ENCODE measurements around the gene PIK3C2G.
A peak's percentile ranks its signal among the peaks of the same experiment; 100 is the strongest.

PIK3C2G gene

GRCh38 chr12:18302809-18303430, 41.6 kb downstream of the PIK3C2G start:
- ATAC-seq (no peak), DNase-seq (no peak)
- Mint-ChIP-seq H3K9me3 (peaks cover 0 to 19% of the 10 kb centered on the region in 2 donors), H3K4me1 (no peaks in the 10 kb centered on the region), H3K27me3 (no peaks in the 10 kb centered on the region), H3K27ac (no peak overlapping the region), H3K4me3 (no peak overlapping the region)

GRCh38 chr12:18304609-18305008, 43.3 kb downstream of the PIK3C2G start:
- ATAC-seq (no peak), DNase-seq (no peak)
- peaks cover 0 to 19% of the 10 kb centered on the region in 2 donors for H3K9me3 Mint-ChIP-seq
- H3K4me3 Mint-ChIP-seq: no peak overlapping the region
- no peaks in the 10 kb centered on the region for H3K4me1 Mint-ChIP-seq
- H3K27me3 Mint-ChIP-seq: no peaks in the 10 kb centered on the region
- H3K27ac Mint-ChIP-seq: no peak overlapping the region

- Mint-ChIP-seq H3K4me1 (no peaks in the 10 kb centered on the region), H3K27ac (no peak overlapping the region), H3K27me3 (no peaks in the 10 kb centered on the region), H3K4me3 (no peak overlapping the region), H3K9me3 (peaks cover 0 to 19% of the 10 kb centered on the region in 2 donors)
- no peak for ATAC-seq
- DNase-seq: no peak
These were observed 45.0 kb downstream of the PIK3C2G start for GRCh38 chr12:18306311-18306710.

- ATAC-seq (no peak), DNase-seq (no peak)
- no peaks in the 10 kb centered on the region for H3K9me3 Mint-ChIP-seq
- H3K4me3 Mint-ChIP-seq: no peak overlapping the region
- H3K27me3 Mint-ChIP-seq: no peaks in the 10 kb centered on the region
- H3K27ac Mint-ChIP-seq: no peak overlapping the region
- no peaks in the 10 kb centered on the region for H3K4me1 Mint-ChIP-seq
These were observed 52.0 kb downstream of the PIK3C2G start for GRCh38 chr12:18313306-18313705.

- H3K4me1 Mint-ChIP-seq: no peaks in the 10 kb centered on the region
- DNase-seq (no peak), ATAC-seq (no peak)
- H3K4me3 Mint-ChIP-seq: no peak overlapping the region
- H3K27ac Mint-ChIP-seq: no peak overlapping the region
- no peaks in the 10 kb centered on the region for H3K27me3 Mint-ChIP-seq
- no peaks in the 10 kb centered on the region for H3K9me3 Mint-ChIP-seq
These were observed 58.8 kb downstream of the PIK3C2G start for GRCh38 chr12:18320036-18320617.

- Mint-ChIP-seq H3K4me3 (no peak overlapping the region), H3K27me3 (no peaks in the 10 kb centered on the region), H3K27ac (no peak overlapping the region), H3K4me1 (no peaks in the 10 kb centered on the region), H3K9me3 (no peaks in the 10 kb centered on the region)
- DNase-seq: no peak
- no peak for ATAC-seq
These were observed 59.7 kb downstream of the PIK3C2G start for GRCh38 chr12:18320976-18321375.

- H3K27me3 Mint-ChIP-seq: no peaks in the 10 kb centered on the region
- ATAC-seq: no peak
- H3K27ac Mint-ChIP-seq: no peak overlapping the region
- no peak overlapping the region for H3K4me3 Mint-ChIP-seq
- DNase-seq: no peak
- H3K9me3 Mint-ChIP-seq: no peaks in the 10 kb centered on the region
- no peaks in the 10 kb centered on the region for H3K4me1 Mint-ChIP-seq
These were observed 61.8 kb downstream of the PIK3C2G start for GRCh38 chr12:18323159-18323558.

- H3K4me1 Mint-ChIP-seq: no peaks in the 10 kb centered on the region
- no peak for DNase-seq
- no peak overlapping the region for H3K27ac Mint-ChIP-seq
- no peak overlapping the region for H3K4me3 Mint-ChIP-seq
- H3K9me3 Mint-ChIP-seq: no peaks in the 10 kb centered on the region
- no peaks in the 10 kb centered on the region for H3K27me3 Mint-ChIP-seq
- ATAC-seq: no peak
These were observed 65.7 kb downstream of the PIK3C2G start for GRCh38 chr12:18327036-18327435.

- no peaks in the 10 kb centered on the region for H3K4me1 Mint-ChIP-seq
- no peak overlapping the region for H3K4me3 Mint-ChIP-seq
- DNase-seq (no peak), ATAC-seq (no peak)
- H3K27ac Mint-ChIP-seq: no peak overlapping the region
- H3K9me3 Mint-ChIP-seq: peaks cover 0 to 3% of the 10 kb centered on the region in 2 donors
- H3K27me3 Mint-ChIP-seq: no peaks in the 10 kb centered on the region
These were observed 70.9 kb downstream of the PIK3C2G start for GRCh38 chr12:18332173-18332572.

GRCh38 chr12:18339633-18340032, 78.3 kb downstream of the PIK3C2G start:
- Mint-ChIP-seq H3K27ac (no peak overlapping the region), H3K4me3 (no peak overlapping the region), H3K4me1 (no peaks in the 10 kb centered on the region), H3K9me3 (peaks cover 0 to 3% of the 10 kb centered on the region in 2 donors), H3K27me3 (no peaks in the 10 kb centered on the region)
- no peak for ATAC-seq
- no peak for DNase-seq

- no peak overlapping the region for H3K4me3 Mint-ChIP-seq
- no peak for DNase-seq
- no peaks in the 10 kb centered on the region for H3K4me1 Mint-ChIP-seq
- no peaks in the 10 kb centered on the region for H3K27me3 Mint-ChIP-seq
- no peak for ATAC-seq
- peaks cover 0 to 1% of the 10 kb centered on the region in 2 donors for H3K9me3 Mint-ChIP-seq
- H3K27ac Mint-ChIP-seq: no peak overlapping the region
These were observed 78.9 kb downstream of the PIK3C2G start for GRCh38 chr12:18340186-18340585.

GRCh38 chr12:18340786-18341185, 79.5 kb downstream of the PIK3C2G start:
- no peaks in the 10 kb centered on the region for H3K9me3 Mint-ChIP-seq
- DNase-seq (no peak), ATAC-seq (no peak)
- H3K27ac Mint-ChIP-seq: no peak overlapping the region
- H3K27me3 Mint-ChIP-seq: no peaks in the 10 kb centered on the region
- no peak overlapping the region for H3K4me3 Mint-ChIP-seq
- H3K4me1 Mint-ChIP-seq: no peaks in the 10 kb centered on the region

- H3K27ac Mint-ChIP-seq: no peak overlapping the region
- no peaks in the 10 kb centered on the region for H3K27me3 Mint-ChIP-seq
- no peak for DNase-seq
- H3K4me1 Mint-ChIP-seq: no peaks in the 10 kb centered on the region
- H3K9me3 Mint-ChIP-seq: no peaks in the 10 kb centered on the region
- no peak overlapping the region for H3K4me3 Mint-ChIP-seq
- no peak for ATAC-seq
These were observed 82.4 kb downstream of the PIK3C2G start for GRCh38 chr12:18343708-18344107.

GRCh38 chr12:18345021-18345735, 83.9 kb downstream of the PIK3C2G start:
- H3K4me1 Mint-ChIP-seq: no peaks in the 10 kb centered on the region
- H3K27me3 Mint-ChIP-seq: no peaks in the 10 kb centered on the region
- H3K27ac Mint-ChIP-seq: no peak overlapping the region
- H3K4me3 Mint-ChIP-seq: no peak overlapping the region
- H3K9me3 Mint-ChIP-seq: no peaks in the 10 kb centered on the region
- no peak for DNase-seq
- no peak for ATAC-seq

- ATAC-seq: no peak
- no peak overlapping the region for H3K4me3 Mint-ChIP-seq
- H3K9me3 Mint-ChIP-seq: no peaks in the 10 kb centered on the region
- no peak overlapping the region for H3K27ac Mint-ChIP-seq
- no peak for DNase-seq
- H3K27me3 Mint-ChIP-seq: no peaks in the 10 kb centered on the region
- no peaks in the 10 kb centered on the region for H3K4me1 Mint-ChIP-seq
These were observed 91.0 kb downstream of the PIK3C2G start for GRCh38 chr12:18352312-18352711.

GRCh38 chr12:18355429-18355828, 94.1 kb downstream of the PIK3C2G start:
- DNase-seq (no peak), ATAC-seq (peak; percentile 12)
- no peak overlapping the region for H3K4me3 Mint-ChIP-seq
- H3K9me3 Mint-ChIP-seq: no peaks in the 10 kb centered on the region
- H3K27me3 Mint-ChIP-seq: no peaks in the 10 kb centered on the region
- no peak overlapping the region for H3K27ac Mint-ChIP-seq
- no peaks in the 10 kb centered on the region for H3K4me1 Mint-ChIP-seq

Measured in stimulated activated naive CD8-positive, alpha-beta T cell treated with anti-CD3 and anti-CD28 coated beads, Interleukin-15, amount 100 ng/mL, for 72 hours (primary cell).